Transverse colon (tissue), 4 donors: ENCODE measurements around the gene OGT. TPM values are rescaled to one million over a fixed set of nuclear protein-coding genes. Genes with fewer than 3 reads are reported as not detected.
A peak's percentile ranks its signal among the peaks of the same experiment; 100 is the strongest.

Experiments used
- DNase-seq: peaks from one replicate; pipeline ENCODE4 v3.0.0-alpha.2; 2019
- H3K27ac ChIP-seq, 4 donors: fragments of 200-600 bp; sonication (generic); 2 replicates each; pipeline ENCODE4 v1.5.1; 2016 to 2018; ENCODE audit warnings: inconsistent platforms in 4 of 4
- H3K27me3 ChIP-seq: fragments of 200-600 bp; sonication (generic); 2 replicates; pipeline ENCODE4 v1.5.1; 2017; ENCODE audit warnings: inconsistent platforms
- H3K36me3 ChIP-seq, 4 donors: fragments of 200-600 bp; sonication (generic); 2 replicates each; pipeline ENCODE4 v1.5.1; 2017 to 2019; ENCODE audit warnings: inconsistent platforms in 4 of 4
- H3K4me1 ChIP-seq, 4 donors: fragments of 200-600 bp; sonication (generic); 2 replicates each; pipeline ENCODE4 v1.5.1; 2017 to 2020; ENCODE audit warnings: inconsistent platforms in 4 of 4
- H3K4me3 ChIP-seq, 4 donors: fragments of 200-600 bp; sonication (generic); 1 replicate in 1 of 4; 2 replicates in 3 of 4; pipeline versions ENCODE4 v1.5.1 to v1.6.1; 2017 to 2019; ENCODE audit warnings: inconsistent platforms in 4 of 4
- H3K9me3 ChIP-seq, 2 donors: fragments of 200-600 bp; sonication (generic); 2 replicates each; pipeline ENCODE4 v1.5.1; 2017 to 2019; ENCODE audit warnings: inconsistent platforms in 2 of 2
- CTCF ChIP-seq, 5 experiments: fragments of 200-600 bp in 3 of 5; fragments of 450-650 bp in 2 of 5; sonication (generic) in 3 of 5; IDR thresholded peaks; 1 replicate in 2 of 5; 2 replicates in 3 of 5; pipeline ENCODE4 v1.5.1; 2016 to 2017; ENCODE audit warnings: antibody characterized with exemption in 5 of 5, inconsistent platforms in 3 of 5, mild to moderate bottlenecking in 2 of 5, moderate library complexity in 1 of 5
- EP300 ChIP-seq: sonication (generic); formaldehyde crosslinking; IDR thresholded peaks from one replicate; pipeline ENCODE4 v1.6.1; 2017; ENCODE audit warnings: antibody characterized with exemption, low read depth
- POLR2A ChIP-seq: fragments of 450-650 bp; IDR thresholded peaks from one replicate; pipeline ENCODE4 v1.6.1; 2016; ENCODE audit warnings: antibody characterized with exemption, mild to moderate bottlenecking, moderate library complexity
- POLR2AphosphoS5 ChIP-seq, 3 donors: sonication (generic); formaldehyde crosslinking; IDR thresholded peaks; one replicate each; pipeline ENCODE4 v1.6.1; 2016; ENCODE audit warnings: antibody characterized with exemption in 3 of 3
- WGBS, 2 donors: methylation state at CpG; one replicate each; pipeline ENCODE4 v1.1.5; 2018; ENCODE audit warnings: low coverage in 1 of 2; 5-methylcytosine and 5-hydroxymethylcytosine counted together
- in situ Hi-C, 4 donors: fragments of 200-750 bp; cut with MboI; loops; one replicate each; pipeline versions ENCODE4 v1.15.0 to v1.15.1; 2017; ENCODE audit warnings: low sequenced_read_pairs in 3 of 4, low pct_ligation_motif_present in 1 of 4, low pct_unique_long_range_greater_than_20kb in 1 of 4
- intact Hi-C: fragments of 100-400 bp; cut with DNase I; formaldehyde crosslinking; loops from one replicate; pipeline ENCODE4 v1.15.1; 2023; ENCODE audit warnings: low total_unique reads
- total RNA-seq, 4 donors: library from RNA; depleted of rRNA; stranded (reverse); fragments of >200 nt; gene quantifications; one replicate each; pipeline ENCODE4 v1.1.0, GENCODE V29; 2016

Gene OGT
- total RNA-seq, 4 donors from 2014 or later: 146 to 307 (median 237) TPM

GRCh38 chrX:71534773-71535544, 2.1 kb downstream of the OGT start:
- intact Hi-C loops: no loop called here
- 0 to 27% methylated on average over 1 to 9 of the region's 9 CpGs for whole genome bisulfite sequencing, 2 donors

GRCh38 chrX:71536285-71536684, 3.4 kb downstream of the OGT start:
- WGBS, 2 donors: 32% methylated on average over 5 of the region's 5 CpGs; no CpG with 5 or more reads in 1 of the 2 donors
- H3K36me3 ChIP-seq: no peaks in the 10 kb centered on the region
- TF ChIP-seq EP300 (no peak), POLR2AphosphoS5 (IDR thresholded peaks at IDR 0.05) (no peak), POLR2A (no peak)
- in situ Hi-C loops: no loop called here
- no peaks in the 10 kb centered on the region for H3K9me3 ChIP-seq
- H3K27me3 ChIP-seq: no peaks in the 10 kb centered on the region
- H3K27ac ChIP-seq: peak overlapping the region in 2 of 4 donors; percentile 28 to 40
- H3K4me1 ChIP-seq: peaks cover 2 to 54% (median 7%) of the 10 kb centered on the region in 4 donors
- intact Hi-C loops: no loop called here
- no peak for DNase-seq
- H3K4me3 ChIP-seq: peak overlapping the region in 1 of 4 donors; percentile 83

More at GRCh38 chrX:71534773-71535544, 2.1 kb downstream of the OGT start:
- peak overlapping the region; percentile 87 to 94 (median 93) for H3K27ac ChIP-seq
- H3K27me3 ChIP-seq: no peaks in the 10 kb centered on the region
- H3K4me3 ChIP-seq: peak overlapping the region in 3 of 4 donors; percentile 46 to 83 (median 77)
- peaks cover 2 to 41% (median 3%) of the 10 kb centered on the region in 4 donors for H3K4me1 ChIP-seq
- in situ Hi-C loops: no loop called here
- H3K36me3 ChIP-seq: no peaks in the 10 kb centered on the region
- TF ChIP-seq CTCF (IDR thresholded peaks at IDR 0.05) (no peak), POLR2A (no peak), EP300 (no peak), POLR2AphosphoS5 (IDR thresholded peaks at IDR 0.05) (peak in 1 of 3 donors; percentile 50)
- no peaks in the 10 kb centered on the region for H3K9me3 ChIP-seq
- DNase-seq: no peak

- Histone ChIP-seq H3K27ac (no peak overlapping the region), H3K9me3 (no peaks in the 10 kb centered on the region), H3K27me3 (no peaks in the 10 kb centered on the region), H3K36me3 (no peaks in the 10 kb centered on the region), H3K4me1 (peaks cover 0 to 64% (median 13%) of the 10 kb centered on the region in 4 donors), H3K4me3 (no peak overlapping the region)
- DNase-seq: no peak
- no peak for TF ChIP-seq POLR2A
- no peak for TF ChIP-seq POLR2AphosphoS5 (IDR thresholded peaks at IDR 0.05)
- no peak for TF ChIP-seq EP300
- no peak for TF ChIP-seq CTCF (IDR thresholded peaks at IDR 0.05)
- in situ Hi-C loops (no loop called here), intact Hi-C loops (no loop called here)
- 80% methylated on average over 9 of the region's 9 CpGs; no CpG with 5 or more reads in 1 of the 2 donors for WGBS, 2 donors
Observed at GRCh38 chrX:71537743-71538142, 4.8 kb downstream of the OGT start.

GRCh38 chrX:71540801-71541200, 7.9 kb downstream of the OGT start:
- no peak overlapping the region for H3K4me3 ChIP-seq
- intact Hi-C loops: no loop called here

More at GRCh38 chrX:71540801-71541200, 7.9 kb downstream of the OGT start:
- WGBS, 2 donors: 45% methylated on average over 3 of the region's 3 CpGs; no CpG with 5 or more reads in 1 of the 2 donors
- no peaks in the 10 kb centered on the region for H3K27me3 ChIP-seq
- no peaks in the 10 kb centered on the region for H3K9me3 ChIP-seq
- no peaks in the 10 kb centered on the region for H3K36me3 ChIP-seq
- H3K4me1 ChIP-seq: peaks cover 3 to 76% (median 19%) of the 10 kb centered on the region in 4 donors
- H3K27ac ChIP-seq: peak overlapping the region in 2 of 4 donors; percentile 29 to 47
- in situ Hi-C loops: no loop called here
- DNase-seq: no peak
- no peak for TF ChIP-seq POLR2A
- no peak for TF ChIP-seq EP300
